NCI-H1092 treated with DMSO at 0.1 percent for 48 hours (cell line): ENCODE data around the gene OR1M1.
"Not testable (repeated sequence)": the region's sequence is repeated elsewhere in the genome, so short reads cannot be mapped to it uniquely, and the experiment has no call there.

Source experiments
- DNase-seq: peaks from one replicate; lab custom pipeline; 2025; lab: John Stamatoyannopoulos, UW

Gene OR1M1, protein sequence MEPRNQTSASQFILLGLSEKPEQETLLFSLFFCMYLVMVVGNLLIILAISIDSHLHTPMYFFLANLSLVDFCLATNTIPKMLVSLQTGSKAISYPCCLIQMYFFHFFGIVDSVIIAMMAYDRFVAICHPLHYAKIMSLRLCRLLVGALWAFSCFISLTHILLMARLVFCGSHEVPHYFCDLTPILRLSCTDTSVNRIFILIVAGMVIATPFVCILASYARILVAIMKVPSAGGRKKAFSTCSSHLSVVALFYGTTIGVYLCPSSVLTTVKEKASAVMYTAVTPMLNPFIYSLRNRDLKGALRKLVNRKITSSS

DNA sequence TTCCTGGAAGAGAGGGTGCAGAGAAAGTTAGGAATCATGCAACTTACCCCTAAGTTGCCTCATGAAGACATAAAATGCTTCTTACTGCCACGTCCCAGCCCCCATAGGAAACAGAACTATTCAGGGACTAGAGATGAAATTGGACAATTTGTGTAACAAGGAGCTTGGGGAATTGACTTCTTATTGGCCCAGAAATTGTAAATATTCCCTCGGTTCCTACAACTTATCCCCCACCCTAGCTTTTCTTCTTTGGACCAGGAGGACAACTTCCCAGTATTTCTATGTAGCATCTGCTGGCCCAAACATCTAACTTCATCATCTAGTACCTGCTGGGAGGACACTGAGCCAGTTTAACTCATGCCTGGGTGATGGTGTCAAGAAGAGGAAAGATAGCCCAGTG is at the start of gene OR1M1:
TSS of gene OR1M1 (plus strand) at position 301 of the 400 bp plus-strand sequence. CDS start 6,184 bp downstream, outside the sequence.
- no peak for DNase-seq

DNA sequence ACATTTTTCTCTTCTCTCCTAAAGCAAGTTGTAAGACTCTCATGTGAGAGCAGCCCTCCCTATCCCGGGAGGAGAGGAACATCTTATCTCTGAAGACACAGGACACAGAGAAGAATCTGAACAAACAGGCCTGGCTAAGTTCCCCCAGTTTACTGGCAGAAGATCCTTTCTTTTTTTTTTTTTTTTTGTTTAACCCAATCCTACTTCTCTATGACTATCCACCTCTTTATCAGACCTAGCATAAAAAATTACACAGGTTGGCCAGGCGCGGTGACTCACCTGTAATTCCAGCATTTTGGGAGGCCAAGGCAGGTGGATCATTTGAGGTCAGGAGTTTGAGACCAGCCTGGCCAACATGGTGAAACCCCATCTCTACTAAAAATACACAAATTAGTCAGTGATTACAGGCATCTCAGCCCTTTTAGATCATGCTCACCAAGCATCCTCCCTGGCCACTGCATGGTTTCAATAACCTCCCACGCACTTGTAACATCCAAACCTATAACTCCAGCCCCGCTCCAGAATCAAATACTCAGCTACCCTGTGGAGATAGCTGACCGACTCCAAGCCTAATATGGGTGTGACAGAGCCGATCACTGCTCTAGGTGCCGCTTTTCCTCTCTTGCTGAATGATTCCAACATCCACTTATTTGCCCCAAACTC is 49.3 kb upstream of the OR1M1 start:
- no peak for DNase-seq

DNA sequence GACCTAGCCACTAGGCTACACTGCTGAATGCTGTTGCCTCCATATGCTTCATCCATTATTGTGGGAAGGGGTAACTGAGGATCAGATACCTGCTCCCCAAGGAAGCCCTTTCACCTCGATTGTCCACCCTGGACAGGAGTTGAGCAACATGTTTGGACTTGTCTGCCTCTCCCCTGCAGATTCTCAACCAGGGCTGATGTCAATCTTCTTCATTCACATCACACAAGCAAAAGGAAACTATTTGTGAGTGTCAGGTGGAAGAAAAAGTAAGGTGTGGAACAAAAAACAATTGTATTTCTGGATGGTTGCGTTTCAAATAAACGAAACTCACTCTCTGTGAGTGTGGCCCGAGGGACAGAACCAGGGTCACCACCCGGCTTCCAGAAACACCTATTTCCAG is 47.1 kb upstream of the OR1M1 start:
- DNase-seq, result no peak

DNA sequence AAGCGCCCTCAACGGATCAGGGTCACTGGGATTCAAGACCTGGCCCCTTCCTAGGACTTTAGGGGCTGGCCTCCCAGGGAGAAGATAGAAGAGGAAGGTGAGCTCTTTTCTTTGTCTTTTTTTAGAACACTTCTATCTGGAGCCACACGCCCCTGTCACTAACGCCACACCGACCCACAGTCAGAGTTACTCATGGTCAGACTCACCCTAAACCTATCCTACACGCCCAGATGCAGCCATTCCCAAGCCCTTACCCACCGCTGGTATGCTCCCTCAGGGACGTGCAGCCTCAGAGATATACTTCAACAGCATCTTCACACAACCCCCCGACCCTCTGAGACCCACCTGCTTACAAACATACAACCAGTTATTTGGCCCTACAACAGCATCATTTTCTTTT is 46.7 kb upstream of the OR1M1 start:
- no peak for DNase-seq

DNA sequence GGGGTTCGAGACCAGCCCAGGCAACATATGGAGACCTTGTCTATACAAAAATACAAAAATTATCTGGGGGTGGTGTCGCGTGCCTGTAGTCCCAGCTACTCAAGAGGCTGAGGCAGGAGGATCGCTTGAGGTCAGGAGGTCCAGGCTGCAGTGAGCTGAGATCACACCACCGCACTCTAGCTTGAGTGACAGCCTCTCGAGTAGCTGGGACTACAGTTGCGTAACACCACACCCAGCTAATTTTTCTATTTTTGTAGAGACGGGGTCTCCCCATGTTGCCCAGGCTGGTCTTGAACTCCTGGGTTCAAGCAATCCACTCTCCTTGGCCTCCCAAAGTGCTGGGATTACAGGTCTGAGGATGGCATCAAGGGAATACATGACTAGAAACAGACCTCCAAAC is 45.8 kb upstream of the OR1M1 start:
- DNase-seq, result no peak

DNA sequence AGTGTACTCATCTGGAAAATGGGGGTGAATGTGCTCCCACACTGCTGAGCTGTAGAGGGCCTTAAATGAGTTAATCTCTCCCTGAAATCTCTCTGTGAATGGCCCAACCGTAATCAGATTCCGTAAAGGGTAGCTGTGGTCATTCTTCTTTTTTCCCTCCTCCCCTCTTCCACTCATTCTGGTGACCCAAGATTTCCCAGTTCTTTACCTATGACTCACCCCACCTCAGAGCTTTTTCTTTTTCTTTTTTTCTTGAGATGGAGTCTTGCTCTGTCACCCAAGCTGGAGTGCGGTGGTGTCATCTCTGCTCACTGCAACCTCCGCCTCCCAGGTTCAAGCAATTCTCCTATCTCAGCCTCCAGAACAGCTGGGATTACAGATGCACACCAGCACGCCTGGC is 43.3 kb upstream of the OR1M1 start:
- no peak for DNase-seq

DNA sequence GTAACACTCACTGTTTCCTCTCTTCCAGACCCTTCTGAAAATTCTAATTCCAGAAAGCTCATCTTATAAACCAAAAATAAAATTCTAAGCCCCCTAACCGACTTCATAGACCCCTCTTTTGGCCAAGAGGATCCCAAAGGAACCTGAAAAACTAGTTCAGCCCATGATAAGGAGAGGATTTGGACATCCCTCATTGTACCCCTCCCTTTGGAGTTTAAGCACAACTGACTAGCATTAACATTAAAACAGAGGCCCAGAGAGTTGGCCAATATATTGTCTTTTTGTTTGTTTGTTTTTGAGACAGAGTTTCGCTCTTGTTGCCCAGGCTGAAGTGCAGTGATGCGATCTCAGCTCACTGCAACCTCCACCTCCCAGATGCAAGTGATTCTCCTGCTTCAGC is 42.4 kb upstream of the OR1M1 start:
- DNase-seq, result no peak

DNA sequence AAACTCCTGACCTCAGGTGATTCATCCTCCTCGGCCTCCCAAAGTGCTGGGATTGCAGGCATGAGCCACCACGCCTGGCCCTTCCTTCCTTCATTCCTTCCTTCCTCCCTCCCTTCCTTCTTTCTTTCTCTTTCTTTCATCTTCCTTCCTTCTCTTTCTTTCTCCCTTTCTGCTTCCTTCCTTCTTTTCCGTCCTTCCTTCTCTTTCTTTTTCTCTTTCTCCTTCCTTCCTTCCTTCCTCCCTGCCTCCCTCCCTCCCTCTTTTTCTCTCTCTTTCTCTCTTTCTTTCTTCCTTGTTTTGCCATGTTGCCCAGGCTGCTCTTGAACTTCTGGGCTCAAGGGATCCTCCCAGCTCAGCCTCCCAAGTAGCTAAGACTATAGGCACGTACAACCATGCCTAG is 40.2 kb upstream of the OR1M1 start:
- no peak for DNase-seq

DNA sequence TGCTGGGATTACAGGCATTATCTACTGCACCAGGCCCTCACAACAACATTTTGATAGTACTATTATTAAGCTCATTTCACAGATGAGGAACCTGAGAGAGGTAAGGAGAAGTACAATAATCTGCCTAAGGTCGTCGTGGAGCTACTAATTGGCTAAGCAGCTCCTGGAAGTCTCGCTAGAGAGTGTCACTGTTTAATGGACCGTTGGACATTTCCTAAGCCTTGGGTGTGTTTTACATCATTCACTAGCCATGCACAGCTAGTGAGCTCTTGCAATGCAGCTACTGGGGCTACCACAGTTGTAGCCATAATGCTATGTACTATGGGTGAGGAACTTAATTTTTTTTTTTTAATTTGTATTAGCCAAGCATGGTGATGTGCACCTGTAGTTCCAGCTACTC is 34.0 kb upstream of the OR1M1 start:
- DNase-seq, result no peak

DNA sequence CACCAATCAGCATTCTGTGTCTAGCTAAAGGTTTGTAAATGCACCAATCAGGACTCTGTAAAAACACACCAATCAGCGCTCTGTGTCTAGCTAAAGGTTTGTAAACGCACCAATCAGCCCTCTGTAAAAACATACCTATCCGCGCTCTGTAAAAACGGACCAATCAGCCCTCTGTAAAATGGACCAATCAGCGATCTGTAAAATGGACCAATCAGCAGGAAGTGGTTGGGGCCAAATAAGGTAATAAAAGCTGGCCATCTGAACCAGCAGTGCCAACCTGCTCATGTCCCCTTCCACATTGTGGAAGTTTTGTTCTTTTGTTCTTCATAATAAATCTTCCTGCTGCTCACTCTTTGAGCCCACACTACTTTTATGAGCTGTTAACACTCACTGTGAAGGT is 33.2 kb upstream of the OR1M1 start:
- not testable (repeated sequence) for DNase-seq

DNA sequence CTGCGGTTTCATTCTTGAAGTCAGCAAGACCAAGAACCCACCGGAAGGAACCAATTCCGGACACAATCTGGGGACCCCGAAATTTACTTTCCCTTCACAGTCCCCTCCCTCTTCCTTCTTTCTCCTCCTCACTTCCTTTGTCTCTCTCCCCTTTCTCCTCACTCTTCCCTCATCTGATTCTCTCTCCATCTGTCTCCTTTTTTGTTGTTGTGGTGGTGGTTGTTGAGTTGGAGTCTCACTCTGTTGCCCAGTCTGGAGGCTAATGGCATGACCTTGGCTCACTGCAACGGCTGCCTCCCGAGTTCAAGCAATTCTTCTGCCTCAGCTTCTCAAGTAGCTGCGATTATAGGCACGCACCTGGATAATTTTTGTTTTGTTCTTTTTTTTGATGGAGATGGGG is 32.7 kb upstream of the OR1M1 start:
- DNase-seq, result no peak

DNA sequence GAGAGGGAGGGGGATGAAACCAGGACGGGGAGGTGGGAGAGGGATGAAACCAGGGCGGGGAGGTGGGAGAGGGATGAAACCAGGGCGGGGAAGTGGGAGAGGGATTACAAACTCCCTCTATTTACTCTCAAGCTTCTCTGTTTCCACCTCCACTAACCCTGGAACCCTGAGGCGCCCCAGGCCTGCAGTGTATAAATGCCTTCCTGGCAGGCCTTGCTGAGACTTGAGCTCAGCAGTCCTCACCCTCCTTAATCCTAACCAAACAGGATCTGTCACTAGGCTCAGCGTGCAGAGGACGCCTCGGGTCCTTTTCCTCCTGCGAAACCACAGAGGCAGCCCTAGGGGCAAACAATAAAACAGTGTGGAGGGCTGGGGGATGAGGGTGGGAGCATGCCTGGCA is 32.1 kb upstream of the OR1M1 start:
- no peak for DNase-seq

DNA sequence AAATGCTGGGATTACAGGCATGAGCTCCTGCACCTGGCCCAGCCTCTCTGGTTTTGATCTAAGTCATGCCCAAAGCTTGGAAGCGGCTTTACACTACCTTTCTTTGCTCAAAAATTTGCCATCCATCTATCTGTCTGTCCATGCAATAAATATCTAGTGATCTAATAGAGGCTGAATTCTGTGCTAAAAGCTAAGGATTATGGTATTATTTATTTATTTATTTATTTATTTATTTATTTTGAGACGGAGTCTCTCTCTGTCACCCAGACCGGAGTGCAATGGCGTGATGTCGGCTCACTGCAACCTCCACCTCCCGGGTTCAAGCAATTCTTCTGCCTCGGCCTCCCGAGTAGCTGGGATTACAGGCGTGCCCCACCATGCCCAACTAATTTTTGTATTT is 30.7 kb upstream of the OR1M1 start:
- not testable (repeated sequence) for DNase-seq

DNA sequence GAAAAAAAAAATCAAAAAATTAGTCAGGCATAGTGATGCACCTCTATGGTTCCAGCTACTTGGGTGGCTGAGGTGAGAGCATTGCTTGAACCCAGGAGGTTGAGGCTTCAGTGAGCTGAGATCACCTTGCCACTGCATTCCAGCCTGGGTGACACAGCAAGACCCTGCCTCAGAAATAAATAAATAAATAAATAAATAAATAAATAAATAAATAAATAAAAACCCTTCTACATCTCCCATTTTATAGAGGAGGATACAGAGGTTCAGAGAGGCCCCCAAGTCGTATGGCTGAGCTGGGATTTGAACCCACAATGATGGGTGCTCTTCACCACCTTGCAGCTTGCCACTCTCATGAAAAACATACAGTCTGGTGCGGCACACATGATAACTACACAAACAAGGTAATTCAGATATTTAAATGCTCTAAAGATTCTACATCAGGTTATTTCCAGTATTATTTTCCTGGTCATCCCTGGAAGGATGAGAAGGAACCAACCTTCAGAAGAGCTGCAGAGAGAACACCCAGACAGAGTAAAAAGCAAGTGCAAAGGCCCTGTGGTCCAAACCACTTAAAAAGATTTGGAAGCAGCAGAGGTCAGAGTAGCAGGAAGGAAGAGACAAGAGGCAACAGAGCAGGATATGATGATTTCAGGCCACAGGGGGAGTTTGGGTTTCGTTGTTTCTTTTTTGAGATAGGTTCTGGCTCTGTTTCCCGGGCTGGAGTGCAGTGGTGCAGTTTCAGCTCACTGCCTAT is 29.2 kb upstream of the OR1M1 start:
- no peak for DNase-seq

DNA sequence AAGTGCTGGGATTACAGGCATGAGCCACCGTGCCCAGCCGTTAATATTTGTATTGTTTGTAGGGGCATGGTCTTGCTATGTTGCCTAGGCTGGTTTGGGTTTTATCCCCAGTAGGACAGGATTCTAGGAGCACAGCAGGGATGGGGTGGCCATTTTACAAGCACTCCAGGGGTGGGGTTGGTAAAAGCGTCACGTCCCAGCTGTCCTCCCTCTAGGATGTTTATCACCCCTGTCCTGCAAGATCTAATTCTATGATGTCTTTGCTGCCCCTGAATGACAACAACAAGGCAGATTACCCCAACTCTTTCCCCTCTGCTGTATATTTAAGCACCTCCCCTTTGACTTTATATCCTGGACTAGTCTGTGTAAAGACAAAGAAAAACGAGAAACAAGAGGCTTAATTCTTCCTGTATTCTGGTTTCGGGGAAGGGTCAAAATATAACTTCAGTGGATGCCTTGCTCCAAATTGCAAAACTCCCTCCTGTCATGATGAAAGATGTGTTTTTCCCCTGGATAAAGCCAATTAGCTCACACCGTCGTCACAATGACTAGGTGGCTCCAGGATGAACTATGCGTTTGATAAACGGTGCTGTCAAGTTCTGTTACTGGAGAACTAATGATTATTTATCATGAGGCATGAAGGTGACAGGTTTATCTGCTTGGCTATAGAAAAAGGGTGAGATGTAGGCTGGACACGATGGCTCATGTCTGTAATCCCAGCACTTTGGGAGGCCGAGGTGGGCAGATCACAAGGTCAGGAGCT is 27.8 kb upstream of the OR1M1 start:
- no peak for DNase-seq

DNA sequence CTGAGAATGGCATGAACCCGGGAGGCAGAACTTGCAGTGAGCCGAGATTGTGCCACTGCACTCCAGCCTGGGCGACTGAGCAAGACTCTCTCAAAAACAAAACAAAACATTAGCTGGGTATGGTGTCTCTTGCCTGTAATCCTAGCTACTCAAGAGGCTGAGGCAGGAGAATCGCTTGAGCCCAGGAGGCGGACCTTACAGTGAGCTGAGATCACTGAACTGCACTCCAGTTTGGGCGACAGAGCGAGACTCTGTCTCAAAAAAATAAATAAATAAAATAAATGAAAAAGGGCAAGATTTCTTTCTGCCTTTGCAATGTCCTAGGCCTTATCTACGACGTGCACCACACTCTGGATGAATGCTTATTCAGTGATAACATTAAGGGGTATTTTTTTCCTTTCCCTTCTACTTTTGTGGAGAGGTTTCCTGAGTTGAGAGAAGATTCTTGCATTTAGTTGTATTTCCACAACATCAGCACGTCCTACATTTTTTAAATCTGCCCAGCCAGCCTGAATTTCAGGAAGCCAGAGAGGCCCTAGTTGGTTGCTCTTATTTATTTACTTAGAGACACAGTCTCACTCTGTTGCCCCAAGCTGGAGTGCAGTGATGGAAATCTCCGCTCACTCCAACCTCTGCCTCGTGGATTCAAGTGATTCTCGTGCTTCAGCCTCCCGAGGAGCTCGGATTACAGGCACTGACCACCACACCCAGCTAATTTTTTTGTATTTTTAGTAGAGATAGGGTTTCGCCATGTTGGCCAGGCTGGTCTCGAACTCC is 26.1 kb upstream of the OR1M1 start:
- DNase-seq, result no peak

DNA sequence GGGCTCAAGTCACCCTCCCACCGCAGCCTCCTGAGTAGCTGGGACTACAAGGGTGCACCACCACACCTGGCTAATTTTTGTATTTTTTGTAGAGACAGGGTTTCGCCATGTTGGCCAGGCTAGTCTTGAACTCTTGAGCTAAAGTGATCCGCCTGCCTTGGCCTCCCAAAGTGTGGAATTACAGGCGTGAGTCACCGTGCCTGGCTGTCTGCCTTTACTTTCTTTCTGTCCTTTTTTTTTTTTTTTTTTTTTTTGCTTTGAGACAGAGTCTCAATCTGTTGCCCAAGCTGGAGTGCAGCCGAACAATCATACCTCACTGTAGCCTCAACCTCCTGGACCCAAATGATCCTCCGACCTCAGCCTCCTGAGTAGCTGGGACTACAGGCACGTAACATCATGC is 25.0 kb upstream of the OR1M1 start:
- DNase-seq, result no peak

DNA sequence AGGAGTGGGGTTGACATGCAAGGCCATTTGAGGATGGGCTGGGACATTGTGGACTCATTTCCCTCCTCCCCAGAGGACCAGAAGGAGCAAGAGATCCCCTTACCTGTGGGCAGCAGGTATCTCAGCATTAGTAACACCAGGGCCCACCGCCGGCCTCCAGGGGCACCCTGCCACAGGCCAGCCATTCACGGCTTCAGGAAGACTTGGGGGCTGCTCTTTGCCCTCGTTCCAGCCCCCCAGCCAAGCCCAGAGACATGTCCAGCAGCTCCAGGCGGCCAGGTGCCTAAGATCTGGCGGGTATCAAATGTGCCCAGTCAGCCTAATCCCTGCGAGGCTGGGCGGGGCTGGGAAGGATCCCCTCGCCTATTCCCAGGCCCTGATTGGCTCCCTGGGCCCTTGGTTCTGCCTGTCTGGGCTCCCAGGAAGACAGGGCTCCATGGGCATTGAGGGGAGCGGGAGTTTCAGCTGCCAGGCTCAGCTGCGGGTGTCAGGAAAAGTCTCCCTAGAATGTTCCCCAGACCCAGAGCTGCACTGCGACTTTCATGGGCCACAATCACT is 21.3 kb upstream of the OR1M1 start:
- no peak for DNase-seq

DNA sequence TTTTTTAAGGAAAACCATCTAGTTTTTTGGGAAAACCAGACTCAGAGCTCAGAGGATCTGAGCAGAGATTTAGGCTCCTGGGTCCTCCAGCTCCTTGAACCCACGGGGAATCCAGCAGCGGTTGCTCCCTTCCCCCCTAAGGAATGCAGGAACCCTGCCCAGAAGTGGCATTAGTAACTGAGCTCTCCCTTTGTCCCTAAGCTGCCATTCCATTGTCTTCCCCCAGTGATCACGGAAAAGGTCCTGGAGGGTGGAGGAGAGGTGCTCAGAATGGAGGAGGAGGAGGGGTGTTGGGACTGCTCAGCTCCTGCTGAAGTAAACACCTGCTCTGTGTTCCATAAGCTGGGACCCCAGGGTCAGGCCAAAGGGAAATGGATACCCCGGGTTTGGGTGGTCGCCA is 16.8 kb upstream of the OR1M1 start:
- no peak for DNase-seq

DNA sequence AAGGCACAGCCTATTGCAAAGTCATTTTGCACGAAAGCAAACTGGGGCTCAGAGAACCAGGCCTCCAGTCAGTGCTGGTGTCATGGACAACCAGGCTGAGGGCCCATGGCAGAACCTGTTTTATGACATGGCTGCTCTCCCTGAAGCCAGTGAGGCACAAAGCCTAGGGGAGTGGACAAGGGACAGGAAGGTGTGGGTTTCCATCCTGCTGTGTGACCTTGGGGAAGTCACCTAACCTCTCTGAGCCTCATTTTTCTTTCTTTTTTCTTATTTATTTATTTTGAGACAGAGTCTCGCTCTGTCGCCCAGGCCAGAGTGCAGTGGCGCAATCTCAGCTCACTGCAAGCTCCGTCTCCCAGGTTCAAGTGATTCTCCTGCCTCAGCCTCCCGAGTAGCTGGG is 15.1 kb upstream of the OR1M1 start:
- not testable (repeated sequence) for DNase-seq

DNA sequence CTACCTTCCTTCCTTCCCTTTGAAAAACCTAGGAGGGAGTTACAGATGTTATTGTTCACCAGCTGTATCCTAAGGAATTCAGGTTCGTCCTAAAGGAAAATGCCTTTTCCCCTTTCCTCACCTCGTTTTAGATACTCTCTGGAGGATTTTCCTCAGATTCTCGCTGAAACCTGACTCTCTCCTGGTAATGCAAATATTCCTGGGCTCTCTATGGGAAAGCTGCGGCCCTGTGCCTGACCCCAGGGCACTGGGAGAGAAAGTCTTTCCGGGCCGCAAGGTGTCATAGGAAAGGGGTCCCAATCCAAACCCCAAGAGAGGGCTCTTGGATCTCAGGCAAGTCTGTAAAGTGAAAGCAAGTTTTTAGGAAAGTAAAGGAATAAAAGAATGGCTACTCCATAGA is 13.1 kb upstream of the OR1M1 start:
- DNase-seq, result no peak
